ENCODE data around the gene KIAA0825.

The KIAA0825 gene

GRCh38 chr5:94391996-94392395 lies 226.4 kb downstream of the KIAA0825 start:
- H2BK5ac ChIP-seq (ENCODE audit: low read depth, low read length, poor library complexity) = no peak overlapping the region
- no peak overlapping the region for H4K91ac ChIP-seq (ENCODE audit: low read depth, low read length)
- WGBS (ENCODE audit: extremely low coverage, insufficient coverage, insufficient read length) = no CpG with 5 or more reads among the region's 1 CpG

DNA sequence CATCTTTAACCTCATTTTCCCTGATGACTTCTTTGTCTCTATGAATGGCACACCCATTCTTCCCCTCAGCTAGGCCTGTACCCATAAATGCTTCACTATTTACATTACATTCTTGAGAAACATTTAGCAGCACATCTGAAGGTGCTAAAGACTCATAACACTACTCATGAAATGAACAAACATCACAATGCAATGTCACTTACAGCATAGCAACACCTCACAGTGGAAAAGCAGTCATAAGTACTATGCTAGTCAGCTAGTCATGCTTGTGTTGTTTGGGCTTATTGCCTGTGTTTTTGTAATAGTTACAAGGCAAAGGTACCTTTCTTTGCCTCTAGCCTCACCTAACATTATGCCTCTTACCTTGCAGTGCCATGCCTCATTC lies 228.9 kb downstream of the KIAA0825 start:
- Histone ChIP-seq H2AFZ (ENCODE audit: insufficient read depth, low read length, poor library complexity) (no peak overlapping the region), H3K79me1 (ENCODE audit: low read length) (no peaks in the 10 kb centered on the region), H3K23ac (ENCODE audit: low read length) (no peak overlapping the region), H3K14ac (ENCODE audit: low read length) (no peak overlapping the region), H2AK5ac (ENCODE audit: low read length) (no peak overlapping the region), H3K79me2 (ENCODE audit: control insufficient read depth, insufficient read depth, low read length, poor library complexity) (no peaks in the 10 kb centered on the region), H2BK12ac (ENCODE audit: low read length) (no peak overlapping the region), H3K4me1 (ENCODE audit: control insufficient read depth in 1 of 2, insufficient read depth in 2 of 2, low read length in 2 of 2) (no peaks in the 10 kb centered on the region), H3K27ac (ENCODE audit: low read depth, low read length) (no peak overlapping the region), H3K4me3 (ENCODE audit: low read depth, low read length) (no peak overlapping the region), H2BK120ac (ENCODE audit: insufficient read depth, low read length, poor library complexity) (no peak overlapping the region), H3K27me3 (ENCODE audit: insufficient read depth, low read length) (no peaks in the 10 kb centered on the region), H3K9ac (ENCODE audit: low read length) (no peak overlapping the region), H3K36me3 (ENCODE audit: control insufficient read depth in 1 of 2, insufficient read depth in 2 of 2, low read length in 2 of 2) (no peaks in the 10 kb centered on the region), H4K8ac (ENCODE audit: low read depth, low read length) (no peak overlapping the region), H2BK5ac (ENCODE audit: low read depth, low read length, poor library complexity) (no peak overlapping the region), H3K9me3 (ENCODE audit: insufficient read depth, low read depth, low read length) (no peaks in the 10 kb centered on the region), H4K91ac (ENCODE audit: low read depth, low read length) (no peak overlapping the region), H3K4me2 (ENCODE audit: low read length) (no peak overlapping the region), H4K12ac (ENCODE audit: low read depth, low read length) (no peak overlapping the region), H3K4ac (ENCODE audit: low read depth, low read length) (no peak overlapping the region), H3K18ac (ENCODE audit: low read length) (no peak overlapping the region)
- DNase-seq = no peak

More at GRCh38 chr5:94391996-94392395, 226.4 kb downstream of the KIAA0825 start:
- no peak overlapping the region for H3K18ac ChIP-seq (ENCODE audit: low read length)
- no peak overlapping the region for H3K4me2 ChIP-seq (ENCODE audit: low read length)
- no peak overlapping the region for H3K4me3 ChIP-seq (ENCODE audit: low read depth, low read length)
- no peak overlapping the region for H2AK5ac ChIP-seq (ENCODE audit: low read length)
- no peak for DNase-seq
- no peaks in the 10 kb centered on the region for H3K79me1 ChIP-seq (ENCODE audit: low read length)
- no peaks in the 10 kb centered on the region for H3K27me3 ChIP-seq (ENCODE audit: insufficient read depth, low read length)
- H3K79me2 ChIP-seq (ENCODE audit: control insufficient read depth, insufficient read depth, low read length, poor library complexity) = no peaks in the 10 kb centered on the region
- H2BK12ac ChIP-seq (ENCODE audit: low read length) = no peak overlapping the region
- H3K9ac ChIP-seq (ENCODE audit: low read length) = no peak overlapping the region
- H2AFZ ChIP-seq (ENCODE audit: insufficient read depth, low read length, poor library complexity) = no peak overlapping the region
- H3K23ac ChIP-seq (ENCODE audit: low read length) = no peak overlapping the region
- H3K14ac ChIP-seq (ENCODE audit: low read length) = no peak overlapping the region
- no peak overlapping the region for H2BK120ac ChIP-seq (ENCODE audit: insufficient read depth, low read length, poor library complexity)
- no peaks in the 10 kb centered on the region for H3K4me1 ChIP-seq (ENCODE audit: control insufficient read depth in 1 of 2, insufficient read depth in 2 of 2, low read length in 2 of 2)
- no peak overlapping the region for H3K4ac ChIP-seq (ENCODE audit: low read depth, low read length)
- H4K12ac ChIP-seq (ENCODE audit: low read depth, low read length) = no peak overlapping the region
- H3K36me3 ChIP-seq (ENCODE audit: control insufficient read depth in 1 of 2, insufficient read depth in 2 of 2, low read length in 2 of 2) = no peaks in the 10 kb centered on the region
- H3K9me3 ChIP-seq (ENCODE audit: insufficient read depth, low read depth, low read length) = no peaks in the 10 kb centered on the region
- no peak overlapping the region for H4K8ac ChIP-seq (ENCODE audit: low read depth, low read length)
- no peak overlapping the region for H3K27ac ChIP-seq (ENCODE audit: low read depth, low read length)

DNA sequence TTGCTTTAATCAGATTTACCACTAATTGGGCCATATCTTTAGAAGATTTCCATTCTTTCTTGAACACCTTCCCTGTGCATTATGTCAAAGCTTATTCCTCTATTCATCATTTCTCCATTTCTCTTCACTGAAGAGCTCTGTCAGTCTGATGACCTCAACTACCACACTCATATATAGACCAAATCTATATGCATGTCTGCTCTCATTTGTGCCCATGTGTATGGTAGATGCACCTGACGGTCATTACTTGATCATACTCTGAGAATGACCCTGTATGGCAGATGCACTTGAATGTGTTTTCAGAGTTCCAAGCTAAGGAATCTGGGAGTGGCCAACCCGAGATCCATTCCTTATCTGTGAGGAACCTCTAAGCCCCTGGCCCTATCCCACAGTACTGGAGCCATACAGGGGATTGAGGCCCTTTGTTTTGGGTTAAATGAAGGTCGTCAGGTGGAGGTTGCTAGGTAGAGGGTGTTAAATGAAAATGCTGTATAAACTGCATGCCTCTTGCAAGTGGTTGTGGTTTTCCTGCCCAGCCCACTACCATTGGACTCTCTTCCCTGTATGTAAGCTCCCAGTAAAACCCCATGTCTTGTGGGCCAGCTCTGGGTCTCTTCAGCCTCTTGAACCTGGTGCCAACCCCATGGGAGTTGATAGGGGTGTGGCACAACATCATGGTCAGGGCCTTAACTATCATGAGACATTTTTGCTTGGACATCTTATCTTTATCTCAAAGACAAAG lies 229.5 kb downstream of the KIAA0825 start:
- Histone ChIP-seq H2BK5ac (ENCODE audit: low read depth, low read length, poor library complexity) (no peak overlapping the region), H3K9ac (ENCODE audit: low read length) (no peak overlapping the region), H3K23ac (ENCODE audit: low read length) (no peak overlapping the region), H3K79me1 (ENCODE audit: low read length) (no peaks in the 10 kb centered on the region), H4K91ac (ENCODE audit: low read depth, low read length) (no peak overlapping the region), H3K14ac (ENCODE audit: low read length) (no peak overlapping the region), H3K36me3 (ENCODE audit: control insufficient read depth in 1 of 2, insufficient read depth in 2 of 2, low read length in 2 of 2) (no peaks in the 10 kb centered on the region), H4K12ac (ENCODE audit: low read depth, low read length) (no peak overlapping the region), H3K9me3 (ENCODE audit: insufficient read depth, low read depth, low read length) (no peaks in the 10 kb centered on the region), H2BK12ac (ENCODE audit: low read length) (no peak overlapping the region), H2BK120ac (ENCODE audit: insufficient read depth, low read length, poor library complexity) (no peak overlapping the region), H2AFZ (ENCODE audit: insufficient read depth, low read length, poor library complexity) (no peak overlapping the region), H3K79me2 (ENCODE audit: control insufficient read depth, insufficient read depth, low read length, poor library complexity) (no peaks in the 10 kb centered on the region), H3K27ac (ENCODE audit: low read depth, low read length) (no peak overlapping the region), H3K4me2 (ENCODE audit: low read length) (no peak overlapping the region), H3K4ac (ENCODE audit: low read depth, low read length) (no peak overlapping the region), H3K4me1 (ENCODE audit: control insufficient read depth in 1 of 2, insufficient read depth in 2 of 2, low read length in 2 of 2) (no peaks in the 10 kb centered on the region), H3K27me3 (ENCODE audit: insufficient read depth, low read length) (no peaks in the 10 kb centered on the region), H3K4me3 (ENCODE audit: low read depth, low read length) (no peak overlapping the region), H4K8ac (ENCODE audit: low read depth, low read length) (no peak overlapping the region), H3K18ac (ENCODE audit: low read length) (no peak overlapping the region), H2AK5ac (ENCODE audit: low read length) (no peak overlapping the region)
- no CpG with 5 or more reads among the region's 3 CpGs for WGBS (ENCODE audit: extremely low coverage, insufficient coverage, insufficient read length)
- no peak for DNase-seq

- H2BK12ac ChIP-seq (ENCODE audit: low read length) = no peak overlapping the region
- H3K4me1 ChIP-seq (ENCODE audit: control insufficient read depth in 1 of 2, insufficient read depth in 2 of 2, low read length in 2 of 2) = no peaks in the 10 kb centered on the region
- H3K4ac ChIP-seq (ENCODE audit: low read depth, low read length) = no peak overlapping the region
- no peak overlapping the region for H3K23ac ChIP-seq (ENCODE audit: low read length)
- H3K9me3 ChIP-seq (ENCODE audit: insufficient read depth, low read depth, low read length) = no peaks in the 10 kb centered on the region
- H4K91ac ChIP-seq (ENCODE audit: low read depth, low read length) = no peak overlapping the region
- WGBS (ENCODE audit: extremely low coverage, insufficient coverage, insufficient read length) = no CpG with 5 or more reads among the region's 1 CpG
- H3K18ac ChIP-seq (ENCODE audit: low read length) = no peak overlapping the region
- no peak overlapping the region for H2BK120ac ChIP-seq (ENCODE audit: insufficient read depth, low read length, poor library complexity)
- no peaks in the 10 kb centered on the region for H3K79me1 ChIP-seq (ENCODE audit: low read length)
- no peak overlapping the region for H3K4me3 ChIP-seq (ENCODE audit: low read depth, low read length)
- no peak overlapping the region for H4K8ac ChIP-seq (ENCODE audit: low read depth, low read length)
- H2BK5ac ChIP-seq (ENCODE audit: low read depth, low read length, poor library complexity) = no peak overlapping the region
- no peaks in the 10 kb centered on the region for H3K79me2 ChIP-seq (ENCODE audit: control insufficient read depth, insufficient read depth, low read length, poor library complexity)
- no peak overlapping the region for H4K12ac ChIP-seq (ENCODE audit: low read depth, low read length)
- no peaks in the 10 kb centered on the region for H3K27me3 ChIP-seq (ENCODE audit: insufficient read depth, low read length)
- DNase-seq = no peak
- no peak overlapping the region for H2AK5ac ChIP-seq (ENCODE audit: low read length)
- no peak overlapping the region for H3K4me2 ChIP-seq (ENCODE audit: low read length)
- no peak overlapping the region for H3K27ac ChIP-seq (ENCODE audit: low read depth, low read length)
- no peak overlapping the region for H2AFZ ChIP-seq (ENCODE audit: insufficient read depth, low read length, poor library complexity)
- no peak overlapping the region for H3K9ac ChIP-seq (ENCODE audit: low read length)
- H3K36me3 ChIP-seq (ENCODE audit: control insufficient read depth in 1 of 2, insufficient read depth in 2 of 2, low read length in 2 of 2) = no peaks in the 10 kb centered on the region
- no peak overlapping the region for H3K14ac ChIP-seq (ENCODE audit: low read length)
Observed at GRCh38 chr5:94385767-94386166, 232.6 kb downstream of the KIAA0825 start.

All from trophoblast cell (in vitro differentiated cells and primary cell).